ENCODE data around the gene PREB.

Gene PREB

DNA sequence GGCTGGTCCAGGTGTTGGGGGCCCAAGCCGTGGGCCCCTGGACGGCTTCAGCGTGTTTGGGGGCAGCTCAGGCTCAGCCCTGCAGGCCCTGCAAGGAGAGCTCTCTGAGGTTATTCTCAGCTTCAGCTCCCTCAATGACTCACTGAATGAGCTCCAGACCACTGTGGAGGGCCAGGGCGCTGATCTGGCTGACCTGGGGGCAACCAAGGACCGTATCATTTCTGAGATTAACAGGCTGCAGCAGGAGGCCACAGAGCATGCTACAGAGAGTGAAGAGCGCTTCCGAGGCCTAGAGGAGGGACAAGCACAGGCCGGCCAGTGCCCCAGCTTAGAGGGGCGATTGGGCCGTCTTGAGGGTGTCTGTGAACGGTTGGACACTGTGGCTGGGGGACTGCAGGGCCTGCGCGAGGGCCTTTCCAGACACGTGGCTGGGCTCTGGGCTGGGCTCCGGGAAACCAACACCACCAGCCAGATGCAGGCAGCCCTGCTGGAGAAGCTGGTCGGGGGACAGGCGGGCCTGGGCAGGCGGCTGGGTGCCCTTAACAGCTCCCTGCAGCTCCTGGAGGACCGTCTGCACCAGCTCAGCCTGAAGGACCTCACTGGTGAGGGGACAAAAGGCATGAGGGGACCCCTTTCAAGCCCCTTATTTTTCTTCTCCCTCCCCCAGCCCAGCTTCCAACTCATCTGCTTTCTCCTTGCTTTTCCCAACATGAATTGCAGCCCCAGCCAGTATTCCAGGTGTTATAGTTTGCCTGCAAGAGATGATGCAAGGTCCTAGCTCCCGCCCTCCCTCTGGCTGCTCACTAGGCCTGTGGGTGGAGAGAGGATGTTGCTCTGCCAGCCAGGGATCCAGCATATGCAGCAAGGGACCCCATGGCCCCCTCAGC, 50.8 kb downstream of the PREB start:
- DNase-seq = no peak

GRCh38 chr2:27082773-27083409, 51.5 kb downstream of the PREB start:
- DNase-seq = no peak

DNA sequence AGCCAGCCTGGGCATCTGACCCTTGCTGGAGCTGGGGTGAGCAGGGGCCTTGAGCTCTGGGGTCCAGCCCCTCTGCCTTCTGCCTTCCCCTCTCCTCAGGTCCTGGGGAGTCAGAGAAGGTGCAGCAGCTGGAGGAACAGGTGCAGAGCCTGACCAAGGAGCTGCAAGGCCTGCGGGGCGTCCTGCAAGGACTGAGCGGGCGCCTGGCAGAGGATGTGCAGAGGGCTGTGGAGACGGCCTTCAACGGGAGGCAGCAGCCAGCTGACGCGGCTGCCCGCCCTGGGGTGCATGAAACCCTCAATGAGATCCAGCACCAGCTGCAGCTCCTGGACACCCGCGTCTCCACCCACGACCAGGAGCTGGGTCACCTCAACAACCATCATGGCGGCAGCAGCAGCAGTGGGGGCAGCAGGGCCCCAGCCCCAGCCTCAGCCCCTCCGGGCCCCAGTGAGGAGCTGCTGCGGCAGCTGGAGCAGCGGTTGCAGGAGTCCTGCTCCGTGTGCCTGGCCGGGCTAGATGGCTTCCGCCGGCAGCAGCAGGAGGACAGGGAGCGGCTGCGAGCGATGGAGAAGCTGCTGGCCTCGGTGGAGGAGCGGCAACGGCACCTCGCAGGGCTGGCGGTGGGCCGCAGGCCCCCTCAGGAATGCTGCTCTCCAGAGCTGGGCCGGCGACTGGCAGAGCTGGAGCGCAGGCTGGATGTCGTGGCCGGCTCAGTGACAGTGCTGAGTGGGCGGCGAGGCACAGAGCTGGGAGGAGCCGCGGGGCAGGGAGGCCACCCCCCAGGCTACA, 52.3 kb downstream of the PREB start:
- DNase-seq = no peak
